Tibial nerve (tissue), 4 donors: Measurements from ENCODE around the gene LTBP1. TPM values are rescaled to one million over a fixed set of nuclear protein-coding genes. Genes with fewer than 3 reads are reported as not detected.
A peak's percentile ranks its signal among the peaks of the same experiment; 100 is the strongest.

ENCODE experiments used
- DNase-seq, 2 donors: peaks; one replicate each; pipeline ENCODE4 v3.0.0-alpha.2; 2019; ENCODE audit warnings: low spot score in 2 of 2
- H3K27ac ChIP-seq, 4 donors: fragments of 200-600 bp; sonication (generic) in 3 of 4; one replicate each; pipeline ENCODE4 v1.5.1; 2017 to 2019; ENCODE audit warnings: mild to moderate bottlenecking in 1 of 4
- H3K27me3 ChIP-seq, 2 donors: fragments of 200-600 bp; sonication (generic) in 1 of 2; one replicate each; pipeline versions ENCODE4 v1.5.1 to v1.6.0; 2017 to 2019
- H3K36me3 ChIP-seq, 3 donors: fragments of 200-600 bp; sonication (generic); one replicate each; pipeline ENCODE4 v1.5.1; 2018 to 2019
- H3K4me1 ChIP-seq, 4 donors: fragments of 200-600 bp; sonication (generic) in 3 of 4; one replicate each; pipeline ENCODE4 v1.5.1; 2017 to 2019
- H3K4me3 ChIP-seq, 4 donors: fragments of 200-600 bp; sonication (generic) in 3 of 4; one replicate each; pipeline ENCODE4 v1.5.1; 2017 to 2019; ENCODE audit warnings: mild to moderate bottlenecking in 1 of 4, moderate library complexity in 1 of 4
- H3K9me3 ChIP-seq, 4 donors: fragments of 200-600 bp; sonication (generic) in 3 of 4; one replicate each; pipeline ENCODE4 v1.5.1; 2017 to 2019
- CTCF ChIP-seq, 5 experiments: fragments of 200-600 bp in 3 of 5; fragments of 450-650 bp in 2 of 5; sonication (generic) in 3 of 5; IDR thresholded peaks; one replicate each; pipeline ENCODE4 v1.5.1; 2016 to 2019; ENCODE audit warnings: antibody characterized with exemption in 5 of 5, mild to moderate bottlenecking in 3 of 5, moderate library complexity in 2 of 5
- EP300 ChIP-seq, 2 donors: sonication (generic); formaldehyde crosslinking; IDR thresholded peaks; one replicate each; pipeline ENCODE4 v1.6.1; 2017; ENCODE audit warnings: antibody characterized with exemption in 2 of 2, mild to moderate bottlenecking in 1 of 2
- POLR2A ChIP-seq, 2 donors: fragments of 450-650 bp; IDR thresholded peaks; one replicate each; pipeline ENCODE4 v1.6.1; 2017; ENCODE audit warnings: antibody characterized with exemption in 2 of 2, mild to moderate bottlenecking in 2 of 2, moderate library complexity in 2 of 2
- WGBS, 2 donors: methylation state at CpG; one replicate each; pipeline ENCODE4 v1.1.5; 2018; 5-methylcytosine and 5-hydroxymethylcytosine counted together
- total RNA-seq, 4 donors: library from RNA; depleted of rRNA; stranded (reverse); fragments of >200 nt; gene quantifications; one replicate each; pipeline ENCODE4 v1.1.0, GENCODE V29; 2016

LTBP1 gene
- total RNA-seq, 4 donors from 2014 or later = 29.4 to 89.8 (median 50.6) TPM

- Histone ChIP-seq H3K4me1 (peaks cover 0 to 17% (median 4%) of the 10 kb centered on the region in 4 donors), H3K27me3 (no peaks in the 10 kb centered on the region), H3K4me3 (no peak overlapping the region), H3K9me3 (no peaks in the 10 kb centered on the region), H3K27ac (peak overlapping the region in 3 of 4 donors; percentile 50 to 80 (median 73)), H3K36me3 (no peaks in the 10 kb centered on the region)
- TF ChIP-seq CTCF (IDR thresholded peaks at IDR 0.05) (no peak), EP300 (IDR thresholded peaks at IDR 0.05) (peak in 1 of 2 donors; percentile 73), POLR2A (IDR thresholded peaks at IDR 0.05) (no peak)
- WGBS, 2 donors = 51 to 54% methylated on average over 3 of the region's 3 CpGs
- no peak for DNase-seq
These were observed 351.5 kb downstream of the LTBP1 start for GRCh38 chr2:33298233-33298632.

GRCh38 chr2:33301355-33301754, 354.6 kb downstream of the LTBP1 start:
- no peaks in the 10 kb centered on the region for H3K27me3 ChIP-seq
- H3K4me1 ChIP-seq = peaks cover 0 to 16% (median 4%) of the 10 kb centered on the region in 4 donors
- no peak for DNase-seq
- TF ChIP-seq POLR2A (IDR thresholded peaks at IDR 0.05) (no peak), CTCF (IDR thresholded peaks at IDR 0.05) (no peak), EP300 (IDR thresholded peaks at IDR 0.05) (no peak)
- WGBS, 2 donors = 80 to 84% methylated on average over 3 of the region's 3 CpGs
- no peak overlapping the region for H3K4me3 ChIP-seq
- no peaks in the 10 kb centered on the region for H3K36me3 ChIP-seq
- no peak overlapping the region for H3K27ac ChIP-seq
- no peaks in the 10 kb centered on the region for H3K9me3 ChIP-seq

GRCh38 chr2:33302348-33302747, 355.6 kb downstream of the LTBP1 start:
- Histone ChIP-seq H3K36me3 (no peaks in the 10 kb centered on the region), H3K4me3 (no peak overlapping the region), H3K27ac (no peak overlapping the region), H3K9me3 (no peaks in the 10 kb centered on the region), H3K27me3 (no peaks in the 10 kb centered on the region), H3K4me1 (peaks cover 0 to 13% (median 3%) of the 10 kb centered on the region in 4 donors)
- WGBS, 2 donors = 63 to 78% methylated on average over 2 of the region's 2 CpGs
- DNase-seq = no peak
- no peak for TF ChIP-seq POLR2A (IDR thresholded peaks at IDR 0.05)
- no peak for TF ChIP-seq CTCF (IDR thresholded peaks at IDR 0.05)
- TF ChIP-seq EP300 (IDR thresholded peaks at IDR 0.05) = no peak

- Histone ChIP-seq H3K27ac (no peak overlapping the region), H3K36me3 (no peaks in the 10 kb centered on the region), H3K27me3 (no peaks in the 10 kb centered on the region), H3K4me3 (no peak overlapping the region), H3K4me1 (peaks cover 0 to 10% (median 0%) of the 10 kb centered on the region in 4 donors), H3K9me3 (no peaks in the 10 kb centered on the region)
- TF ChIP-seq CTCF (IDR thresholded peaks at IDR 0.05) (no peak), EP300 (IDR thresholded peaks at IDR 0.05) (no peak), POLR2A (IDR thresholded peaks at IDR 0.05) (no peak)
- WGBS, 2 donors = 82 to 87% methylated on average over 10 of the region's 10 CpGs
- no peak for DNase-seq
These were observed 357.5 kb downstream of the LTBP1 start for GRCh38 chr2:33304032-33304864.

GRCh38 chr2:33307659-33308270, 361.0 kb downstream of the LTBP1 start:
- DNase-seq = no peak
- H3K4me1 ChIP-seq = peaks cover 0 to 10% (median 0%) of the 10 kb centered on the region in 4 donors
- H3K4me3 ChIP-seq = no peak overlapping the region
- TF ChIP-seq EP300 (IDR thresholded peaks at IDR 0.05) (peak in 1 of 2 donors; percentile 30), CTCF (IDR thresholded peaks at IDR 0.05) (no peak)
- WGBS, 2 donors = 45 to 49% methylated on average over 9 of the region's 9 CpGs
- no peaks in the 10 kb centered on the region for H3K36me3 ChIP-seq
- no peaks in the 10 kb centered on the region for H3K9me3 ChIP-seq
- H3K27ac ChIP-seq = peak overlapping the region; percentile 13 to 76 (median 39)
- no peaks in the 10 kb centered on the region for H3K27me3 ChIP-seq
